Uterus (tissue), 4 donors: ENCODE data around the gene MINDY3. TPM values are rescaled to one million over a fixed set of nuclear protein-coding genes. Genes with fewer than 3 reads are reported as not detected.
A peak's percentile ranks its signal among the peaks of the same experiment; 100 is the strongest.

Source experiments
- DNase-seq, 2 donors: peaks; one replicate each; pipeline ENCODE4 v3.0.0-alpha.2; 2019 to 2020
- H3K27ac ChIP-seq, 2 donors: fragments of 200-600 bp; sonication (generic); 1 replicate in 1 of 2; 2 replicates in 1 of 2; pipeline ENCODE4 v1.5.1; 2016 to 2018
- H3K27me3 ChIP-seq, 2 donors: fragments of 200-600 bp; sonication (generic); one replicate each; pipeline ENCODE4 v1.5.1; 2018 to 2019; ENCODE audit warnings: control low read depth in 1 of 2
- H3K36me3 ChIP-seq, 2 donors: fragments of 200-600 bp; sonication (generic); one replicate each; pipeline ENCODE4 v1.5.1; 2019; ENCODE audit warnings: control low read depth in 1 of 2
- H3K4me1 ChIP-seq, 2 donors: fragments of 200-600 bp; sonication (generic); one replicate each; pipeline ENCODE4 v1.5.1; 2018 to 2019; ENCODE audit warnings: control low read depth in 1 of 2
- H3K4me3 ChIP-seq, 2 donors: fragments of 200-600 bp; sonication (generic); 1 replicate in 1 of 2; 2 replicates in 1 of 2; pipeline ENCODE4 v1.5.1; 2018 to 2019; ENCODE audit warnings: mild to moderate bottlenecking in 1 of 2
- H3K9me3 ChIP-seq, 2 donors: fragments of 200-600 bp; sonication (generic); one replicate each; pipeline ENCODE4 v1.5.1; 2019; ENCODE audit warnings: control low read depth in 1 of 2
- CTCF ChIP-seq, 4 experiments: fragments of 200-600 bp in 2 of 4; fragments of 450-650 bp in 2 of 4; sonication (generic) in 2 of 4; IDR thresholded peaks; one replicate each; pipeline ENCODE4 v1.5.1; 2016 to 2019; ENCODE audit warnings: antibody characterized with exemption in 4 of 4, mild to moderate bottlenecking in 2 of 4, moderate library complexity in 1 of 4
- POLR2A ChIP-seq, 2 donors: fragments of 450-650 bp; IDR thresholded peaks; one replicate each; pipeline ENCODE4 v1.6.1; 2016; ENCODE audit warnings: antibody characterized with exemption in 2 of 2, mild to moderate bottlenecking in 1 of 2, moderate library complexity in 1 of 2
- intact Hi-C: fragments of 100-400 bp; cut with DNase I; formaldehyde crosslinking; loops from one replicate; pipeline ENCODE4 v1.15.1; 2023; ENCODE audit warnings: low total_unique reads
- total RNA-seq, 4 donors: library from RNA; depleted of rRNA in 3 of 4; stranded (reverse); fragments of >200 nt in 3 of 4; gene quantifications; one replicate each; pipeline versions ENCODE4 v1.1.0 to v1.2.4, GENCODE V29; 2014 to 2023
- donor health status: DM: yes; HTN: yes; CAD: no.

MINDY3 gene
- total RNA-seq, 4 donors from 2014 or later: 20.9 to 63.5 (median 51.7) TPM

DNA sequence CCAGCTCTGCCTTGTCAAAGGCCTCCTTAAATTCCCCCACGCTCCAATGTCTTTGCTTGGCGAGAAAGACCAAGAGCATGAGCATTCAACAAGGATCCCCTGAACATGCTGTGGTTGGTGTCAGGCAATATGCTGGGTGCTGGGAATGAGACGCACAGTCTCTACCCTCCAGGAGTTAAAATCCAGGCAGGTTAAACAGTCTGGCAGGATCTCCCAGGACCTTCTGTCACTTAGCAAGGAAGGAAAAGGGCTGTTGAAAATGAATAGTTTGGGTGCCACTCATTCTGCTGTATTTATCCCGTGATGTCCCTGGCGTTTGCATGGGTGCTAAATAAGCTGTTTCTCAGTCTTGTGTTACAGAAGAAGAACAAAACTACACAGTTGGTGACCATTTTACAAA is 118.7 kb downstream of the MINDY3 start:
- TF ChIP-seq CTCF (IDR thresholded peaks at IDR 0.05) (no peak), POLR2A (IDR thresholded peaks at IDR 0.05) (no peak)
- DNase-seq: no peak
- no peak overlapping the region for H3K4me3 ChIP-seq
- peaks cover 0 to 4% of the 10 kb centered on the region in 2 donors for H3K4me1 ChIP-seq
- no peaks in the 10 kb centered on the region for H3K27me3 ChIP-seq
- no peaks in the 10 kb centered on the region for H3K9me3 ChIP-seq
- no peak overlapping the region for H3K27ac ChIP-seq
- H3K36me3 ChIP-seq: no peaks in the 10 kb centered on the region
- intact Hi-C loops: no loop called here

GRCh38 chr10:15740261-15740660 is 120.0 kb downstream of the MINDY3 start:
- Histone ChIP-seq H3K9me3 (no peaks in the 10 kb centered on the region), H3K36me3 (no peaks in the 10 kb centered on the region), H3K27ac (no peak overlapping the region), H3K27me3 (no peaks in the 10 kb centered on the region), H3K4me1 (no peaks in the 10 kb centered on the region), H3K4me3 (no peak overlapping the region)
- TF ChIP-seq POLR2A (IDR thresholded peaks at IDR 0.05) (no peak), CTCF (IDR thresholded peaks at IDR 0.05) (no peak)
- DNase-seq: no peak
- intact Hi-C loops: no loop called here

- TF ChIP-seq POLR2A (IDR thresholded peaks at IDR 0.05) (no peak), CTCF (IDR thresholded peaks at IDR 0.05) (no peak)
- intact Hi-C loops: no loop called here
These were observed 120.9 kb downstream of the MINDY3 start for GRCh38 chr10:15739254-15739970.

DNA sequence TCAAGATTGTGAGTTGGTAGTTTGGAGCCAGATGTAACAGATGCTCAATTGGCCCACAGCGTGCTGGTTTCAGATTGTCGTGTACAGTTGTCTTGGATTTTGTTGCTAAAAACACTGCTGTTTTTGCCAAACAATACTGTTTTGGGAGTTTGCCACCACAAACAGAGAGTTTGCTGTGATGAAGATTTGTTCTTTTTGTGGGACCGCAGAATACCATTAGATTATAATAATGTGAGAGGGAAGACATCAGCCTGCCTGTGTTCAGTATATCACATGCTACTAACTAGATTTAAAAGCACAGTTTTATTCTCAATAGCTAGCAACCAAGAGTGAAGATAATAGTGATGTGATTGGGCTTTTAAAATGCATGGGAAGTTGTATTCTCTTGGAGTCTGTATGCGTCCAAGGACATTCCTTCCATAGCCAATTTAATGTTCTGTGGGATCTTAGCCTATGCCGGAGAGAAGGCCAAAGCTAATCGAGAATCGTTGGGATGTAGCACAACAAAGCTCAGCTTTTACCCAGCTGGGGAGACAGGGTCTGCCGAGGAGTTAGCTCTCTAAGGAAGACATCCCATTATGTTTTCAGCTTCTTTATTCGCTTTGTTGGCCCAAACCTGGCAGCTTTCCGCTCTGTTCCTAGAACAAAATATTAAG is 121.9 kb downstream of the MINDY3 start:
- Histone ChIP-seq H3K4me3 (no peak overlapping the region), H3K27me3 (no peaks in the 10 kb centered on the region), H3K27ac (peak overlapping the region; percentile 57 to 65), H3K9me3 (no peaks in the 10 kb centered on the region), H3K4me1 (no peaks in the 10 kb centered on the region), H3K36me3 (no peaks in the 10 kb centered on the region)
- DNase-seq: peak; percentile 21 to 41
- no peak for TF ChIP-seq POLR2A (IDR thresholded peaks at IDR 0.05)
- TF ChIP-seq CTCF (IDR thresholded peaks at IDR 0.05): no peak
- intact Hi-C loops: no loop called here

More at GRCh38 chr10:15739254-15739970, 120.9 kb downstream of the MINDY3 start:
- peak in 1 of 2 donors; percentile 20 for DNase-seq
- H3K27ac ChIP-seq: peak overlapping the region; percentile 44 to 65
- H3K9me3 ChIP-seq: no peaks in the 10 kb centered on the region
- H3K4me1 ChIP-seq: no peaks in the 10 kb centered on the region
- H3K27me3 ChIP-seq: no peaks in the 10 kb centered on the region
- no peak overlapping the region for H3K4me3 ChIP-seq
- H3K36me3 ChIP-seq: no peaks in the 10 kb centered on the region

DNA sequence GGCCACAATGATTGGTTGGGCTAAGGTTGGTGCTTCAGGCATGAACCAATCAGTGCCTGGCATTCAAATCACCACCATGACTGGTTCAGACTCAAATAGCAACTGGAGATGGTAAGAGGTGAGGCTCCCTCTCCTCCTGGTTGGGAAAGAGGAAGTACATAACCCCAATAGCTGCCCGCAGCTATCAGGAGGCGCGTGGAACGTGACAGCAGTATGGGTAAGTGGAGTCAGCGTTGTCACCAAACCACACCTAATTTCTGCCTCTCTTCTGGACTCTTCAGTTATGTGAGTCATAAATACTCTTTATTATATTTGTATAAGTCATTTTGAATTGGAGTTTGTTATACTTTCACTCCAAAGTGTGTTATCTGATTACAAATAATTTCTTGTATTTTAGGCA is 122.7 kb downstream of the MINDY3 start:
- Histone ChIP-seq H3K27ac (peak overlapping the region; percentile 21 to 65), H3K36me3 (no peaks in the 10 kb centered on the region)

More for the DNA sequence above, 122.7 kb downstream of the MINDY3 start:
- no peak overlapping the region for H3K4me3 ChIP-seq
- intact Hi-C loops: no loop called here
- H3K27me3 ChIP-seq: no peaks in the 10 kb centered on the region
- no peak for DNase-seq
- TF ChIP-seq CTCF (IDR thresholded peaks at IDR 0.05) (no peak), POLR2A (IDR thresholded peaks at IDR 0.05) (no peak)
- no peaks in the 10 kb centered on the region for H3K9me3 ChIP-seq
- no peaks in the 10 kb centered on the region for H3K4me1 ChIP-seq
